ENCODE data around the gene ATP1B1.

Gene ATP1B1

GRCh38 chr1:169141356-169141755 is 34.9 kb downstream of the ATP1B1 start:
- H3K27ac ChIP-seq (ENCODE audit: low read depth, low read length), result no peak overlapping the region
- no peaks in the 10 kb centered on the region for H3K27me3 ChIP-seq (ENCODE audit: insufficient read depth, low read length)
- H3K36me3 ChIP-seq (ENCODE audit: insufficient read depth, low read length), result no peaks in the 10 kb centered on the region
- H3K4me1 ChIP-seq (ENCODE audit: control insufficient read depth, insufficient read depth, low read length, unreplicated experiment), result no peaks in the 10 kb centered on the region
- H3K4me3 ChIP-seq (ENCODE audit: low read depth, low read length), result no peak overlapping the region
- no peak overlapping the region for H2AFZ ChIP-seq (ENCODE audit: low read length, unreplicated experiment)
- H3K79me2 ChIP-seq (ENCODE audit: control insufficient read depth, insufficient read depth, low read length, unreplicated experiment), result no peaks in the 10 kb centered on the region

GRCh38 chr1:169142129-169142528 is 35.6 kb downstream of the ATP1B1 start:
- H3K27ac ChIP-seq (ENCODE audit: low read depth, low read length), result no peak overlapping the region
- H3K36me3 ChIP-seq (ENCODE audit: insufficient read depth, low read length), result no peaks in the 10 kb centered on the region
- no peaks in the 10 kb centered on the region for H3K79me2 ChIP-seq (ENCODE audit: control insufficient read depth, insufficient read depth, low read length, unreplicated experiment)
- no peaks in the 10 kb centered on the region for H3K27me3 ChIP-seq (ENCODE audit: insufficient read depth, low read length)
- no peak overlapping the region for H2AFZ ChIP-seq (ENCODE audit: low read length, unreplicated experiment)
- H3K4me1 ChIP-seq (ENCODE audit: control insufficient read depth, insufficient read depth, low read length, unreplicated experiment), result no peaks in the 10 kb centered on the region
- H3K4me3 ChIP-seq (ENCODE audit: low read depth, low read length), result no peak overlapping the region

DNA sequence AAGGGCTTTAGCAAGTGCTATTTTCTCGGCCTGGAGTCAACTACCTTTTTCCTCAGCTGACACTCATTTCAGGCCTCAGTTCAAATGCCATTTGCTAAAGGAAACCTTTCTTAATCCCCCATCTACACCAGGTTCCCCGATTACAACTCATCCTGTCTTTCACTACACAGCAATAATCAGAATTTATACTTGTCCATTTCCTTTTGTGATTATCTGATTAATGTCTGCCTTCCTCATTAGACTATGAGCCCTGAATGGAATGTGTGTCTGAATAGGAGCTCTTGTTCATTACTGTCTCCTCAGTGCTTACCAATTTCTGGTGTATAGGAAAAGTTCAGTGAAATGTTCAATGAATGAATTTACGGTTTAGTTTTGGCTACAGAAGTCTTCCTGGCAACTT is 36.9 kb downstream of the ATP1B1 start:
- Histone ChIP-seq H3K36me3 (ENCODE audit: insufficient read depth, low read length) (no peaks in the 10 kb centered on the region), H2AFZ (ENCODE audit: low read length, unreplicated experiment) (no peak overlapping the region), H3K79me2 (ENCODE audit: control insufficient read depth, insufficient read depth, low read length, unreplicated experiment) (no peaks in the 10 kb centered on the region), H3K4me3 (ENCODE audit: low read depth, low read length) (no peak overlapping the region), H3K27ac (ENCODE audit: low read depth, low read length) (no peak overlapping the region), H3K4me1 (ENCODE audit: control insufficient read depth, insufficient read depth, low read length, unreplicated experiment) (no peaks in the 10 kb centered on the region), H3K27me3 (ENCODE audit: insufficient read depth, low read length) (no peaks in the 10 kb centered on the region)

GRCh38 chr1:169143984-169144383 is 37.5 kb downstream of the ATP1B1 start:
- H3K27me3 ChIP-seq (ENCODE audit: insufficient read depth, low read length), result no peaks in the 10 kb centered on the region
- no peak overlapping the region for H3K4me3 ChIP-seq (ENCODE audit: low read depth, low read length)
- no peak overlapping the region for H3K27ac ChIP-seq (ENCODE audit: low read depth, low read length)
- no peak overlapping the region for H2AFZ ChIP-seq (ENCODE audit: low read length, unreplicated experiment)
- H3K36me3 ChIP-seq (ENCODE audit: insufficient read depth, low read length), result no peaks in the 10 kb centered on the region
- H3K4me1 ChIP-seq (ENCODE audit: control insufficient read depth, insufficient read depth, low read length, unreplicated experiment), result no peaks in the 10 kb centered on the region
- no peaks in the 10 kb centered on the region for H3K79me2 ChIP-seq (ENCODE audit: control insufficient read depth, insufficient read depth, low read length, unreplicated experiment)

DNA sequence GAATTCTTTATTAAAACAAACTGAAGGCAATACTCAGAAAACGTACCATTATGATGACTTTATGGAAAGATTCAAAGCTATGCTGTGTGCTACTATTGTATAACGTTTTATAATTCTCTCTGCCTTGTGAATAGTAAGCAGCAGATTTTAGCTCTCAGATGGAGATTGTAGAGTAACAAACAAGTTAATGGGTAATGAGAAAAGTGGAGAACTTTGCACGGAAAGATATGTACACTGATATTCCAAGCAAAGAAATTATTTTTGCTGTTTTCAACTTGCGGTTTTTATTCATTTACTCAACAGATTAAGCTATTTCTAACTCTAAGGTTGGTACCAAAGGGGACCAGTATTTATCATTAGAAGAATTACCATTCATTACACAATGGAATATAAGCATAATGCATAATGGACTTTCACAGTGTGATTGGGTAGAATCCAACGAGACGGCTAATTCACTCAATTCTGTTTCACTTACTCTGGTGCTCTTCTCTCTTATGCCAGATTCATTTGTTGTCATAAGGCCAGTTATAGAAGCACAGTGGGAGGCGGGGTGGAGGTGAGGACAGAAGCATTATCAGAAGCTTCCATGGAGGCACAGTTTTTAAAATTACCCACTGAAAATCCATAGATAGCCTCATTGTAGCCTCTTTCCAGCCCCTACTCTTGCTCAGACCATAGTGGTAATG is 38.6 kb downstream of the ATP1B1 start:
- no peaks in the 10 kb centered on the region for H3K27me3 ChIP-seq (ENCODE audit: insufficient read depth, low read length)
- no peak overlapping the region for H2AFZ ChIP-seq (ENCODE audit: low read length, unreplicated experiment)
- H3K27ac ChIP-seq (ENCODE audit: low read depth, low read length), result no peak overlapping the region
- no peaks in the 10 kb centered on the region for H3K79me2 ChIP-seq (ENCODE audit: control insufficient read depth, insufficient read depth, low read length, unreplicated experiment)
- H3K36me3 ChIP-seq (ENCODE audit: insufficient read depth, low read length), result no peaks in the 10 kb centered on the region
- H3K4me3 ChIP-seq (ENCODE audit: low read depth, low read length), result no peak overlapping the region
- no peaks in the 10 kb centered on the region for H3K4me1 ChIP-seq (ENCODE audit: control insufficient read depth, insufficient read depth, low read length, unreplicated experiment)

DNA sequence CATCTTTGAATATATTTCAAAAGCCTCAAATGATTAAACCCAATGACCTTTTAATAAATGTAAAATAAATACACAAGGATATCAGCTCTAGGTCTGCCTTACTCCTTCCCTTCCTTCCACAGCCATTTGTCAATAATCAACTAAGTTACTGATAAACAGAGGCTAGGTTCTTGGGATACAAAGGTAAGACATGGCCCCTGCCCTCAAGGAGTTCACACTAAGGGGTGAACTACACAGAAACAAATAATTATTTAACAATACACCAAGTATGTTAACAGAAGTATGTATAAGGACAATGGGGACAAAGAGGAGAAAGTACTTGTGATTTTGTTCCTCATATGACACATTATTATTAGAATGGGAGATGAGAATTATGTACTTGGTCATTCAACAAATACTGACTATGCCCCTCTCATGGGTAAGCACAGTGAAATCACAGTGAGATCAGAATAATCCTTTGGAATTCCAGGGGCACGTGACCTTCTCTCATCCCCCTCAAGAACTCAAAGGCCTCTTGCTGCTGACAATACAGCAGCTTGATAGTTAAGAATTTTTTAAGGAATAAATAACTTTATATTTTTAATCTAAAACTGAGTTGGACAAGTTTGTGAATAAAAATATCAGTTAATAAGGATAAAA is 40.2 kb downstream of the ATP1B1 start:
- Histone ChIP-seq H2AFZ (ENCODE audit: low read length, unreplicated experiment) (no peak overlapping the region), H3K4me1 (ENCODE audit: control insufficient read depth, insufficient read depth, low read length, unreplicated experiment) (no peaks in the 10 kb centered on the region)

GRCh38 chr1:169148472-169149252 is 42.2 kb downstream of the ATP1B1 start:
- H3K4me1 ChIP-seq (ENCODE audit: control insufficient read depth, insufficient read depth, low read length, unreplicated experiment), result no peaks in the 10 kb centered on the region
- no peaks in the 10 kb centered on the region for H3K36me3 ChIP-seq (ENCODE audit: insufficient read depth, low read length)
- no peak overlapping the region for H3K4me3 ChIP-seq (ENCODE audit: low read depth, low read length)
- no peaks in the 10 kb centered on the region for H3K79me2 ChIP-seq (ENCODE audit: control insufficient read depth, insufficient read depth, low read length, unreplicated experiment)
- no peak overlapping the region for H3K27ac ChIP-seq (ENCODE audit: low read depth, low read length)
- H2AFZ ChIP-seq (ENCODE audit: low read length, unreplicated experiment), result no peak overlapping the region
- no peaks in the 10 kb centered on the region for H3K27me3 ChIP-seq (ENCODE audit: insufficient read depth, low read length)

More for the DNA sequence above, 40.2 kb downstream of the ATP1B1 start:
- Histone ChIP-seq H3K27ac (ENCODE audit: low read depth, low read length) (no peak overlapping the region), H3K27me3 (ENCODE audit: insufficient read depth, low read length) (no peaks in the 10 kb centered on the region), H3K4me3 (ENCODE audit: low read depth, low read length) (no peak overlapping the region), H3K79me2 (ENCODE audit: control insufficient read depth, insufficient read depth, low read length, unreplicated experiment) (no peaks in the 10 kb centered on the region), H3K36me3 (ENCODE audit: insufficient read depth, low read length) (no peaks in the 10 kb centered on the region)

GRCh38 chr1:169149555-169150286 is 43.2 kb downstream of the ATP1B1 start:
- H3K79me2 ChIP-seq (ENCODE audit: control insufficient read depth, insufficient read depth, low read length, unreplicated experiment), result no peaks in the 10 kb centered on the region
- no peaks in the 10 kb centered on the region for H3K27me3 ChIP-seq (ENCODE audit: insufficient read depth, low read length)
- no peak overlapping the region for H3K4me3 ChIP-seq (ENCODE audit: low read depth, low read length)
- H3K36me3 ChIP-seq (ENCODE audit: insufficient read depth, low read length), result no peaks in the 10 kb centered on the region
- H2AFZ ChIP-seq (ENCODE audit: low read length, unreplicated experiment), result no peak overlapping the region
- H3K4me1 ChIP-seq (ENCODE audit: control insufficient read depth, insufficient read depth, low read length, unreplicated experiment), result no peaks in the 10 kb centered on the region
- no peak overlapping the region for H3K27ac ChIP-seq (ENCODE audit: low read depth, low read length)

GRCh38 chr1:169150641-169151337 is 44.3 kb downstream of the ATP1B1 start:
- Histone ChIP-seq H3K4me3 (ENCODE audit: low read depth, low read length) (no peak overlapping the region), H3K27ac (ENCODE audit: low read depth, low read length) (no peak overlapping the region), H3K27me3 (ENCODE audit: insufficient read depth, low read length) (no peaks in the 10 kb centered on the region), H3K79me2 (ENCODE audit: control insufficient read depth, insufficient read depth, low read length, unreplicated experiment) (no peaks in the 10 kb centered on the region), H3K4me1 (ENCODE audit: control insufficient read depth, insufficient read depth, low read length, unreplicated experiment) (no peaks in the 10 kb centered on the region), H3K36me3 (ENCODE audit: insufficient read depth, low read length) (no peaks in the 10 kb centered on the region), H2AFZ (ENCODE audit: low read length, unreplicated experiment) (no peak overlapping the region)

DNA sequence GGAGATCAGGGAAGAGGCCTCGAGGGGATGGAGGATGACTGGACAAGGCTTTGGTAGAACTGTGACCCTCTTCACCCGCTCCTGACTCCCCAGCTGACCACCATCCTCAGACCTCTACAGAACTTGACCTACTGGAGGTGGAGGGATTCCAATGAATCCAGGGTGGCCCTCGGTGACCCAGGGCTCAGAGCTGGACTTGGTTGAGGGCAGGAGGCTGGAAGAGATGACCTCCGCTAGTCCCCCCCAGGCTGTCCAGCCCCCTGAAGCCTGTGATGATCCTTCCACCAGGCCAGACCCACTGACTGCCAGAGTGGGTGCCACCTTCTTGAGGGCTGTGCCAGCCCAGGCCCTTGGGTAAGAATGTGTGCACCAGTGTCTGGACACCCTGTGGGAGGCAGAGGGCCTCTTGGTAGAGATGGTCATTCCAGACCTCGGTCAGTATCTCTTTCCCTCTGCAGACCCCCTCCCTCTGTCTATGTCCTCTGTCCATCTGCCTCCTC is 44.9 kb downstream of the ATP1B1 start:
- Histone ChIP-seq H2AFZ (ENCODE audit: low read length, unreplicated experiment) (no peak overlapping the region), H3K79me2 (ENCODE audit: control insufficient read depth, insufficient read depth, low read length, unreplicated experiment) (no peaks in the 10 kb centered on the region), H3K36me3 (ENCODE audit: insufficient read depth, low read length) (no peaks in the 10 kb centered on the region), H3K27me3 (ENCODE audit: insufficient read depth, low read length) (no peaks in the 10 kb centered on the region), H3K4me1 (ENCODE audit: control insufficient read depth, insufficient read depth, low read length, unreplicated experiment) (no peaks in the 10 kb centered on the region), H3K4me3 (ENCODE audit: low read depth, low read length) (no peak overlapping the region), H3K27ac (ENCODE audit: low read depth, low read length) (no peak overlapping the region)
